ENCODE results near the gene MPG. TPM values are rescaled to one million over a fixed set of nuclear protein-coding genes. Genes with fewer than 3 reads are reported as not detected.
A peak's percentile ranks its signal among the peaks of the same experiment; 100 is the strongest.

Gene MPG
- total RNA-seq, 2 experiments from 2014 or later: 60.2 to 60.6 TPM

DNA sequence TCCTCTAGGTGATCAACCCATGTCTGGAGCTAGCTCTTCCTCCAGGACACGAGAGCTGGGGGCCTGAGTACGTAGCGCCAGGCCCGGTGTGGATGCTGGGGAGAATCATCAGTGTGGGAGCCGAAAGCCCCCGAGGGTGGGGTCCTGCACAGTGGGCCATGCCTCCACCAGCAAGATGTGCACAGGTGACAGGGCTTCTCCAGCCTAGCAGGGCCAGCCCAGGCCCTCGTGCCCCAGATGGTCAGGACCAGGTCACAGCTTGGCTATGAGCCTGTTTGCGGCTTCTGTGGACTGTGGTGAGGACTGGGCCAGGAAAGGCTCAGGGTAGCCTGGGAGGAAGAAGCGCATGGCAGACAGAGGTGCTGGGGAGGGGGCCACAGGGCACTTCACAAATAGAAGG is 7.8 kb downstream of the MPG start:
- Mint-ChIP-seq H3K27ac (peak overlapping the region; percentile 40), H3K4me3 (no peak overlapping the region), H3K9me3 (ENCODE audit: low read depth) (no peaks in the 10 kb centered on the region), H3K4me1 (peaks cover 25% of the 10 kb centered on the region), H3K36me3 (peaks cover 11% of the 10 kb centered on the region), H3K27me3 (no peaks in the 10 kb centered on the region)
- ATAC-seq (no peak), DNase-seq (no peak)
- CTCF ChIA-PET: interaction anchor here (3.1 to 6.1 kb wide), 3 partner anchors 11 to 21 kb away, joined by 10 to 42 read pairs (median 37); no protein-coding TSS in a partner anchor

DNA sequence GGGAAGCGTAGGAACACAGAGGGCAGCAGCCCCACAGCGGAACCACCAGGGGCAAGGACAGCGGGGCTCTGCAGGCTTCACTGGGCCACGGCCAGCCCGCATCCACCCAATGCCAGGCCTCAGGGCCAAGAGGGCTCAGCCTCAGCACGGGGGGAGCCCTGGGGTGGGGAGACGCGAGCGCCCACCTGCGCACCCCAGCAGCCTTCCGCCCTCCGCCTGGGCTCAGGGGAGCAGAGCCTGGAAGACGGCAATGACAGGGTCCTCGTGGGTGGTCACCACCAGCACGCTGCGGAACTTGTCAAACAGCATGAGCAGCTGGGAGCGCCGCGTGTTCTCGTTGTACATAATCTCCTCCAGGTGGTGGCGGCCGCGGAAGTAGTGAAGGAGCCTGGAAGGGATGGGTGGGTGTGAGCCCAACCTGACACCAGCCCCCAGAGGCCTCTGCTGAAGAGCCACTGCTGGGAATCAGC is 8.5 kb downstream of the MPG start:
- Mint-ChIP-seq H3K27ac (no peak overlapping the region), H3K36me3 (peaks cover 11% of the 10 kb centered on the region), H3K27me3 (no peaks in the 10 kb centered on the region), H3K4me3 (no peak overlapping the region), H3K9me3 (ENCODE audit: low read depth) (no peaks in the 10 kb centered on the region), H3K4me1 (peaks cover 25% of the 10 kb centered on the region)
- CTCF ChIA-PET: interaction anchor here (2.0 to 6.1 kb wide), 4 partner anchors 10 to 21 kb away, joined by 6 to 42 read pairs (median 24); no protein-coding TSS in a partner anchor
- no peak for DNase-seq
- ATAC-seq: no peak

DNA sequence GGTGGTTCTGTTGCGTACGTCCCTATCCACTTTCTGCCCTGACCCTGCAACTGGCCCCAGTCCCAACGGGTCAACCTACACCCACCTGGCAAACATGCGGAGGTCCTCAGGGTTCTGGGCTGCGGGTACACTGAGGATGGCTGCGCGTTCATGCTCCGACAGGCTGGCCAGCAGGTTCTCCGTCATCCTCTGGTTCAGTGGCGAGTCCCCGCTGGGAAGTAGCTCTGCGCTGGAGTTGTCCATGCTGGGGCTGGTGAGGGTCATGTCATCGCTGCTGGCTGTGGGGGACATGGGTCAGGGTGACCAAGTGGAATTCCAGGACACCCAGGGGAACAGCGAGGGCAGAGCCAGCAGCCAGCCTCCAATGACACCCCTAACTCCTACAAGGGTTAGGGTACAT is 10.6 kb downstream of the MPG start:
- no peak for DNase-seq
- Mint-ChIP-seq H3K9me3 (ENCODE audit: low read depth) (no peaks in the 10 kb centered on the region), H3K4me3 (no peak overlapping the region), H3K27me3 (no peaks in the 10 kb centered on the region), H3K27ac (no peak overlapping the region), H3K36me3 (peaks cover 11% of the 10 kb centered on the region), H3K4me1 (peaks cover 22% of the 10 kb centered on the region)
- CTCF ChIA-PET: interaction anchor here (1.4 to 6.1 kb wide), 3 partner anchors 8 to 23 kb away, joined by 4 to 42 read pairs (median 6); no protein-coding TSS in a partner anchor
- ATAC-seq: no peak

DNA sequence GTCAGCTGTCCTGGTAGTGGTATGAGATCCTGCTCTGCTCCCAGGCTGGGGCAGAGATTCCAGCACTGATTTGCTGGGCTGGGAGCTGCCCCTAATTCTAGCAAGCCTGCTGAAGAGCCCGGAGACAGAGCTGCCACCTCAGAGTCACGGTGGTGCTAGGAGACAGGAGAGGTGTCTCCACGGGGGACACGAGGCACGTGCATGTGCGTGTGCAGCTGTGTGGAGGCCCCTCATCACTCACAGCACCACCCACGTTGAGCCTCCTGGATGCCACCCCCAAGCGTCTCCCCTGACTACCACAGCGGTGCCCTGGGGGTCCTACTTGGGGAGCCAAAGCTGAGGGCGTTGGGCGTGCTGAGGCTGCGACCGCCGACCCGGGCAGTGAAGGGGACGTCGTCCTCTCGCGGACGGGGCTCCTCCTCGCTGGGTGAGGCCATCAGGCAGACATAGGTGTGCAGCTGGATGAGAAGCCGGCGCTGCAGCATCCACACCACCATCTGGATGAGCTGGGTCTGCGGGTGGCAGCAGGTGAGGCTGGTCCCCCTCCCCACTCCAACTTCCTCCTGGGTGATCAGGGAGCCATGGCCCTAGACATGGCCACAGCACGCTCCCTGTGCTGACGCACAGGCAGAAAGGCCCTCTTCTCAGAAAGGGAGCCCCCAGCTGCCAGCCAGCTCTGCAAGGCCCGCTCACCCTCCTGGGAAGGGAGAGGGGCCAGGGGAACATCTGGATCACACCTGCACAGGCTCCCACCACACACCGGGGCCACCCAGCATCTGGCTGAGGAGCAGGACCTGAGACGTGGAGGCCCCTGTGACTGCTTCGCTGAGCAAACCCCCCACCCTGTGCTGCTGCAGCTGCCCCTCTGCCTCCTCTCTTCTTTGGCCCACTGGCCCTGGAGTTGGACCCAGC is 11.6 kb downstream of the MPG start:
- Mint-ChIP-seq H3K4me1 (peaks cover 11% of the 10 kb centered on the region), H3K27me3 (no peaks in the 10 kb centered on the region), H3K36me3 (peaks cover 6% of the 10 kb centered on the region), H3K4me3 (no peak overlapping the region), H3K27ac (no peak overlapping the region), H3K9me3 (ENCODE audit: low read depth) (no peaks in the 10 kb centered on the region)
- CTCF ChIA-PET: interaction anchor here (1.4 to 6.1 kb wide), 3 partner anchors 7 to 24 kb away, joined by 4 to 42 read pairs (median 17); no protein-coding TSS in a partner anchor
- ATAC-seq (no peak), DNase-seq (no peak)

DNA sequence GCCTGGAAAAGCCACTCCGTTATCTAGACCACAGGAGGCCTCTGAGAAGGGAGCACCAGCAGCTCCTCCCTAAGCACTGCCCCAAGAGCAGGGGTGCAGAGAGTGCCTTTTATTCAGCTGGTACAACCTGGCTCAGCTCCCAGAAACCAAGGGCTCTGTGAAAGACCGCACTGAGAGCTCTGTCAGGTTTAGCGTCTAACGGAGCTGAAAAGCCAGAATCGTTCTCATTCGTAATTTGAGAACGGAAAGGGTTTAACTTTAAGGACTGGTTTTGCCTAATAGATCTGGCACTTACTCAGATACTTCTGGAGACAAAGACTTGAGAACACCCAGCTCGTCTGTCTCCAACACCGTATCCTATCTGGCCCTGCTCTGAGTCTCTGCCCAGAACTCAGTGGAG is 13.5 kb downstream of the MPG start:
- Mint-ChIP-seq H3K27ac (no peak overlapping the region), H3K4me1 (no peaks in the 10 kb centered on the region)

DNA sequence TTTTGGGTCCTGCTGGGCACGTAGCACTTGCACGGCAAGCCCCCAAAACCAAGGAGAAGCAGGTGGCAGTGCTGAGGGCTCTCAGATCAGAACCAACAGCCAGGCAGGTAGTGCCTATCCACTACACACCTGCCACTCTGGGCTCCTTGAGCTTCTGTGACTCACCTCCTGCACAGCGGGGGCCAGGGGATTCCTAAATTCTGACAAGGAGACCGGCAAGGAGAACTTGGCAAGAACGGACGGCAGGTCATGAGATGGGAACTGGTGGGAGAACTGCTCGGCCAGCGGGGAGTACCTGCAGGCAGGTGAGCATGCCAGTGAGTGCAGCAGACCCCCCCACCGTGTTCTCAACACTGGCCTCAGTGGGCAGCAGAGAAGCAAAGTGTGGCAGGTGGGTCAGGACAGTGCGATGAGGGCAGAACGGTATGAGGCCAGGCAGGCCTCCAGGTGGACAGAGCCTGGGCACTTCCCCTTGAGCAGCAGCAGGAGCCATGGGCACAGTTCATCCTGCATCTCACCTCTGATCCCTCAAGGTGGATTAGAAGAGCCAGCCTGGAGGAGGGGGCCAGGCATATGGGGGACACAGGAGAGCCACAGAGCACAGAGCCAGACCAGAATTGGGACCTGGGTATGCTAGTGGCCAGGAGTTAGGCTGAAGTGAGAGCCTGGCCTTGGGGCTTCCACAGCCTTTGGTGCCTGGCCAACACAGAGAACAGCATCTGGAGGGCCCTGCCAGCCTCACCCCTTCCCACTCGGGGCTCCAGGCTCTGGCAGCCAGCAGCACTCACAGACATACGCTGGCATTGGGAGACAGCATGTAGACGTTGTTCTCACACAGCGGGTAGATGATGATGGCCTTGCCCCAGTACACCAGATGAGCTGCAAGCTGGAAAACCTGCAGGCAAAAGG is 14.7 kb downstream of the MPG start:
- Mint-ChIP-seq H3K4me1 (peaks cover 4% of the 10 kb centered on the region), H3K4me3 (no peak overlapping the region), H3K27me3 (no peaks in the 10 kb centered on the region), H3K27ac (no peak overlapping the region), H3K9me3 (ENCODE audit: low read depth) (no peaks in the 10 kb centered on the region), H3K36me3 (peaks cover 3% of the 10 kb centered on the region)
- no peak for DNase-seq
- CTCF ChIA-PET: interaction anchor here (2.9 to 7.7 kb wide), 3 partner anchors 14 to 27 kb away, joined by 17 to 350 read pairs (median 30); partner anchors contain the start of genes MPG and RHBDF1
- ATAC-seq: no peak

More for the DNA sequence above, 13.5 kb downstream of the MPG start:
- DNase-seq: no peak
- CTCF ChIA-PET: interaction anchor here (1.4 to 2.9 kb wide), 2 partner anchors 9 to 26 kb away, joined by 3 to 17 read pairs; no protein-coding TSS in a partner anchor
- Mint-ChIP-seq H3K36me3 (peaks cover 3% of the 10 kb centered on the region), H3K27me3 (no peaks in the 10 kb centered on the region), H3K4me3 (no peak overlapping the region), H3K9me3 (ENCODE audit: low read depth) (no peaks in the 10 kb centered on the region)
- ATAC-seq: no peak

DNA sequence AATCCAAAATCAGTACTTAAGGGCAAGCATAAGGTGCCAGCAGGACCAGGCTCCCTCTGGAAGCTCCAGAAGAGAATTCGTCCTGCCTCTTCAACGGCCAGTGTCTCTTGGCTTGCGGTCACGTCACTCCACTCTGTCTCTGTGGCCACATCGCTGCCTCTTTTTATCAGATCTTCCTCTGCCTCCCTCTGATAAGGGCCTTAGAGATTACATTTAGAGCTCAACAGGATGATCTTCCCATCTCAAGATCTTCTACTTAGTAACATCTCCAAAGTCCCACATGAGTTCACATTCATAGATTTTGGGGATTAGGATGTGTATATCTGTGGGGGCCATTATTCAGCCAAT is 16.9 kb downstream of the MPG start:
- peaks cover 4% of the 10 kb centered on the region for H3K4me1 Mint-ChIP-seq
- peaks cover 3% of the 10 kb centered on the region for H3K36me3 Mint-ChIP-seq
- CTCF ChIA-PET: interaction anchor here (0.7 to 7.7 kb wide), 4 partner anchors 11 to 87 kb away, joined by 3 to 350 read pairs (median 50); partner anchors contain the start of genes MPG and RHBDF1
- DNase-seq: no peak
- no peak overlapping the region for H3K4me3 Mint-ChIP-seq
- no peaks in the 10 kb centered on the region for H3K9me3 Mint-ChIP-seq (ENCODE audit: low read depth)
- no peaks in the 10 kb centered on the region for H3K27me3 Mint-ChIP-seq
- no peak overlapping the region for H3K27ac Mint-ChIP-seq
- ATAC-seq: no peak

DNA sequence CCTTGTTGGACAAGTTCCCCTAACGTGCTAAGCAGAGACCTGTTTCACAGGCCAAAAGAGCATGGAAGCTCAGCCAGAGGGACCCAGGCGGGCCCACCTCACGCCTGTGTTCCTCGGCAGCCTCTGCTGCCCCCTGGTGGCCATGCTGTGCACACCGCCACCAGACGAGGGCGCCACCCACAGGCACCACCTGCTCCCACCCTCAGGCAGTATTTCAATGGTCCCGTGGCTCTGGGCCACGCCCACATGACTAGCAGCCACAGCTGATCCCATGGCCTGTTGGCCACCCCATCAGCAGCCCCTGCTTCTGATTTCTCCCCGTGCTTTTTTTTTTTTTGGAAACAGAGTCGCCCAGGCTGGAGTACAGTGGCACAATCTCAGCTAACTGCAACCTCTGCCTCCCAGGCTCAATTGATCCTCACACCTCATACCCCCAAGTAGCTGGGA is 18.9 kb downstream of the MPG start:
- H3K27ac Mint-ChIP-seq: peak overlapping the region; percentile 5
- H3K4me1 Mint-ChIP-seq: peaks cover 4% of the 10 kb centered on the region
- CTCF ChIA-PET: interaction anchor here (0.6 to 7.7 kb wide), 37 partner anchors 9 to 1448 kb away, joined by 3 to 350 read pairs (median 5); partner anchors contain the start of genes HBQ1, MPG, POLR3K and RAB11FIP3
- no peaks in the 10 kb centered on the region for H3K36me3 Mint-ChIP-seq
- H3K27me3 Mint-ChIP-seq: no peaks in the 10 kb centered on the region
- no peaks in the 10 kb centered on the region for H3K9me3 Mint-ChIP-seq (ENCODE audit: low read depth)
- DNase-seq (peak; percentile 93), ATAC-seq (peak; percentile 97)
- H3K4me3 Mint-ChIP-seq: no peak overlapping the region

DNA sequence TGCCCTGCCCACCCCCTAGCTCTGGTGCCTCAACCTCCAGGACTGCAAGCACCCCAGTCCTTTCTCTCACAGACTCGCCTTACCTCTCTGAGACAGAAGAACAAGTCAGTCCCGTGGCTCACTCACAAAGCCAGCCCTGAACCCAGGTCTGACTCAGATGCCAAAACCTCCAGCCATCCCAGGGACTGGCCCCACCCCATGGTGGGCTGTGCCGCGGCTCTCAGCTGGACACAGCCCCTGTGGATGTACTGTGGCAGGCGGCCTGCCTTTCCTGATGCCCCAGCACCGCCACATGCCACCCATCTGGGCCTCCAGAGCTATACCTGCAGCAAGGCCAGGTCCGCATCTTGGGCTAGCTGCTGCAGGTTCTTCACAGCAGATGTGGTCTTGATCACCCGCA is 19.8 kb downstream of the MPG start:
- no peak for ATAC-seq
- H3K27me3 Mint-ChIP-seq: no peaks in the 10 kb centered on the region
- H3K4me1 Mint-ChIP-seq: peaks cover 4% of the 10 kb centered on the region
- no peaks in the 10 kb centered on the region for H3K36me3 Mint-ChIP-seq
- no peak for DNase-seq
- CTCF ChIA-PET: interaction anchor here (1.4 to 7.7 kb wide), 11 partner anchors 8 to 206 kb away, joined by 3 to 350 read pairs (median 9); partner anchors contain the start of gene RHBDF1
- H3K27ac Mint-ChIP-seq: no peak overlapping the region
- no peaks in the 10 kb centered on the region for H3K9me3 Mint-ChIP-seq (ENCODE audit: low read depth)
- H3K4me3 Mint-ChIP-seq: no peak overlapping the region

DNA sequence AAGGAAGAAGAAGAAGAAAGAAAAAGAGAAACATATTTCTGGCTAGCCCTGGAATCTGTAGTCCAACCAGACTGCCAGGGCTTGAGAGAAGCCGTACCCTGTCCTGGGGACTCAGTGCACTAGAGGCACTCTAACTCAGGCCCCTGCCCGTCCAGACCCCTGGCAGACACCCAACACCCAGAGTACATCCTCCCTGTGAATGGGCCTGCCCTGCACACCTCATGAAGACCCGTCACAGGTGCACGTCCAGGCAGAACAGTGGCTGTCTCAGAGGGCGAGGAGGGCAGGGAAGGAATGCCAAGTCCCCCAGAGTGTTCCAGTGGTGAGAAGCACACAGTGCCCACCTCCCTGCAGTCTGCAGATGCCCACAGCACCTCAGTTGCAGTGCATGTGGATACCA is 23.0 kb downstream of the MPG start:
- Mint-ChIP-seq H3K27ac (no peak overlapping the region), H3K36me3 (no peaks in the 10 kb centered on the region), H3K4me1 (peaks cover 4% of the 10 kb centered on the region), H3K9me3 (ENCODE audit: low read depth) (no peaks in the 10 kb centered on the region), H3K4me3 (no peak overlapping the region), H3K27me3 (no peaks in the 10 kb centered on the region)
- no peak for ATAC-seq
- DNase-seq: no peak
- CTCF ChIA-PET: no interaction called here

DNA sequence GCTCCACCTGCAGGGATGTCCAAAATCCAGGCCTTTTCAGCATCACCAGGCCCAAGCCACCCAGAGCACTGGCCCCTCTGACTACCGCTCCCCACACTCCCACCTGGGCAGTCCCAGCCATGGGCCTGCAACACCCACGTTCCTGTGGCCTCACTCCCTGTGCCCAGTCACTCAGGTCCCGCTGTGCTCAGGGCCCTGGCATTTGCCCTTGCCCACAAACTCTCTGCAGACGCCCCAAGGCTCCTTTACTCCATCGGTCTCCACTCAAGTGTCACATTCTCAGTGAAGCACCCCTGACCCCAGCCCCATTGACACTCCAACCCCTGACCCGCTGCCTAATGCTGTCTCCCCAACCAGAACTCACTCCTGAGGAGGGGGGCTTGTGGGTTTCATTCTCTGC is 23.6 kb downstream of the MPG start:
- H3K4me1 Mint-ChIP-seq: peaks cover 4% of the 10 kb centered on the region
- no peaks in the 10 kb centered on the region for H3K27me3 Mint-ChIP-seq
- no peak overlapping the region for H3K4me3 Mint-ChIP-seq
- no peaks in the 10 kb centered on the region for H3K36me3 Mint-ChIP-seq
- no peaks in the 10 kb centered on the region for H3K9me3 Mint-ChIP-seq (ENCODE audit: low read depth)
- CTCF ChIA-PET: no interaction called here
- DNase-seq: no peak
- no peak overlapping the region for H3K27ac Mint-ChIP-seq
- no peak for ATAC-seq

DNA sequence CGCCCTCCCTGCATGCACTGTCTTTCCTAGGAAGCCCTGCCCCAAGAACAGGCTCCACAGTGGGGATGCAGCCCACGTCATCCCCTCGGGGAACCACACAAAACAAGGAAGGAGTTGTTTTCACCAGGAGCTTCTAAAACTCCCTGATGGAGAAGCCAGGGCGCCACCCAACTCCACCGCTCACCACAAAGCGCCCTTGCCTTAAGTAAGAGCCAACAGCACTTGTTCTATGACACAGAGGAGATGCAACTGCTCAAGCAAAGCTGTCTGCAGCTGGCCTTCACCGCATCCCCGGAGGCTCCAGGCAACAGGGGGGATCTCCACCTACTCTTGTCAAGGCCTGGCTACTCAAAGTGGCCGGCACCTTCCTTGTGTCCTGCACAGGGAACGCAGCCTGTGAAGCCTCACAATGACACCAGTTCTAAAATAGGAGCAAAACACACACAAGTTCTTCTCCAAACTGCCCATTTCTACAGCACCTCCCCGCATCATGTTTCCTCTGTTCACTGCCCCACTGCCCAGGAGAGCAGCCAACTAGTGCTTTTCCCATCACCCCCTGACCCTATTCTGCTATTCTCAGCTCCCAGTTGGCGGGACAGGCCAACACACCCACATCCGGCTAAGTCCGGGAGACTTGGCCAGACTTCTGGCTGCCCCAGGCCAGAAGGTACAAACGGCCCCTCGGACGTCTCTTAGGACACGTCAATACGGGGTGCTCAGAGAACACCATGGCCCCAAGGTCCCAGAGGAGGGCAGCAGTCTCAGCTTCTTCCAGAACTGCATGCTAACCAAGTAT is 24.2 kb downstream of the MPG start:
- no peak for DNase-seq
- Mint-ChIP-seq H3K4me1 (peaks cover 4% of the 10 kb centered on the region), H3K4me3 (no peak overlapping the region), H3K9me3 (ENCODE audit: low read depth) (no peaks in the 10 kb centered on the region), H3K36me3 (no peaks in the 10 kb centered on the region), H3K27me3 (no peaks in the 10 kb centered on the region), H3K27ac (no peak overlapping the region)
- no peak for ATAC-seq
- CTCF ChIA-PET: no interaction called here
